Activated naive CD8-positive, alpha-beta T cell treated with anti-CD3 and anti-CD28 coated beads, Interleukin-2, amount 50 U/mL, for 16 hours (primary cell): Measurements from ENCODE around the gene RNFT2.
"Not testable (repeated sequence)": the region's sequence is repeated elsewhere in the genome, so short reads cannot be mapped to it uniquely, and the experiment has no call there.

Source experiments
- DNase-seq: peaks from one replicate; pipeline ENCODE4 v3.0.0-alpha.2; 2020; ENCODE audit warnings: low read depth, low spot score

RNFT2 gene

DNA sequence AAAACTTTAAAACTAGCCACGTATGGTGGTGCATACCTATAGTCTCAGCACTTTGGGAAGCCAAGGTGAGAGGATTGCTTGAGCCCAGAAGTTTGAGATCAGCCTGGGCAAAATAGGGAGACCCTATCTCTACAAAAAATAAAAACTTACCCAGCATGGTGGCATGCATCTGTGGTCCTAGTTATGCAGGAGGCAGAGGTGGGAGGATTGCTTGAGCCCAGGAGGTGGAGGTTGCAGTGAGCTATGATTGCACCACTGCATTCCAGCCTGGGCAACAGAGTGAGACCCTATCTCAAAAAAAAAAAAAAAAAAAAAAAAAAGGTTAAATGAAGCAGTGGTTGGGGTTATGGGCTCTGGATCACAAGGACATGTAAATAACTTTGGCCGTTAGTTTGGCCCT lies 4.7 kb downstream of the RNFT2 start:
- not testable (repeated sequence) for DNase-seq

DNA sequence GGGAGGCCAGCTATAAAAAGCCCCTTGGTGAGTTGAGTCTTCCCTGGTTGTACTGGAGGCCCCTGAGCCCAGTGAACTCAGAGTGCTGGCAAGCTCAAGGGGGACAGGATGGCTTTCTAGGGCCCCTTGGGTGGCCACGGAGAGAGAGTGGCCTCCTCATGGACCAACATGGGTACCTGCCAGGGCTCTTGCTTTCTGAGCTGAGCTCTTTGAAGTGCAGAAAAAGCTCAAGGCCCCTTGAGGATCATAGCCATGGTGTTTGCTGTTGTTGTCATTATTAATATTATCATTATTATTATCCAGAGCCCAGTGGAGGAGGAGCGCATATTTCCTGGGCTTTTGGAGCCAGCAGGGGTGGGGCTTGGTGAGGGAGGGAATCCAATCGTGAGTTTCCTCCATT lies 6.7 kb downstream of the RNFT2 start:
- DNase-seq: no peak

DNA sequence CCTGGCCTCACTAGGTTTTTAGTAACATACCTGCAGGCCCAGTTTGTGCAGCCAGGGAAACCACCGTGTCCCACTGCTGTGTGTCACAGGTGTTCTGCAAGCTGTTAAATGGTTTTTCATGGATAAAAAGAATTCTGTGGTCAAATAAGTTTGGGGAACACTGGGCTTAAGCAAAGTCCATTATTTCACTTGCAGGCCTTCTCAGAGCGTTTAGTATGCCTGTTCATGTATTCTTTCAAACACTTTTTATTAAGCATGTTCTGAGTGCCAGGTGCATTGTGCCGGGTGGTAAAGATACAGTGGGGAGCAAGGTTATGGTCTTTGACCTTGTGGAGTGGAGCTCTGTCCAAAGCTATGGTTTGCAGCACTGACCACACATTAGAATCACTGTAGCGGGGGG lies 7.4 kb downstream of the RNFT2 start:
- no peak for DNase-seq

DNA sequence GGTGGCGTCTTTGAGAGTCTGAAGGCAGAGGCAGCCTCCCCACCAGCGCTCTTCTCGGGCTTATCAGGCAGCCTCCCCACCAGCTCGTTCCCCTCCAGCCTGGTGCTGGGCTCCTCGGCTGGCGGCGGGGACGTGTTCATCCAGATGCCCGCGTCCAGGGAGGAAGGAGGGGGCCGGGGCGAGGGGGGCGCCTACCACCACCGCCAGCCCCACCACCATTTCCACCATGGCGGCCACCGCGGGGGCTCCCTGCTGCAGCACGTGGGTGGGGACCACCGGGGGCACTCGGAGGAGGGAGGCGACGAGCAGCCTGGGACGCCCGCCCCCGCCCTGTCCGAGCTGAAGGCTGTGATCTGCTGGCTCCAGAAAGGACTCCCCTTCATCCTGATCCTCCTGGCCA lies 11.8 kb downstream of the RNFT2 start:
- DNase-seq: no peak

DNA sequence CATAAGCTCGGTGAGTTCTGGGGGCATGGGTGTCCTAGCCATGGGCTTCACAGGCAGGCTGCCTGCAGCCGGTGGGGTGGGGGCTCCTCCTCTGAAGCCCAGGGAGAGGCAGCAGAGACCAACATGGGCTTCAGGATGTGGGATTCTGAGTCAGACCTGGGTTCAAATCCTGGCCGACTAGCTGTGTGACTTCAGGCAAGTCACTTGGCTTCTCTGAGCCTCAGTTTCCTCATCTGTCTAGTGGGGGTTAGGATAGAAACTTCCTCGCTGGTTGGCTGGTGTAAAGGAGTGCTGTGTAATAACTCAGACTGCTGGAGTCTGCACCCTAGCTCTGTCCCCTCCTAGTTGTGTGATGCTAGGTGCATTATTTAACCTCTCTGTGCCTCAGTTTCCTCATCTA lies 12.2 kb downstream of the RNFT2 start:
- DNase-seq: no peak

DNA sequence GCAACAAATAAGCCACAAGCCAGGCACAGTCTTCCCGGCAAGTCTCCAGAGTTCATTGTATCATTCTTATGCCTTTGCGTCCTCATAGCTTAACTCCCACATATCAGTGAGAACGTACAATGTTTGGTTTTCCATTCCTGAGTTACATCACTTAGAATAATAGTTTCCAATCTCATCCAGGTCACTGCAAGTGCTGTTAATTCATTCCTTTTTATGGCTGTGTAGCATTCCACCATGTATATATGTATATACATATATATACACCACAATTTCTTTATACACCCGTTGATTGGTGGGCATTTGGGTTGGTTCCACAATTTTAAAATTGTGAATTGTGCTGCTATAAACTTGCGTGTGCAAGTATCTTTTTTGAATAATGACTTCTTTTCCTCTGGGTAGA lies 16.0 kb downstream of the RNFT2 start:
- not testable (repeated sequence) for DNase-seq

DNA sequence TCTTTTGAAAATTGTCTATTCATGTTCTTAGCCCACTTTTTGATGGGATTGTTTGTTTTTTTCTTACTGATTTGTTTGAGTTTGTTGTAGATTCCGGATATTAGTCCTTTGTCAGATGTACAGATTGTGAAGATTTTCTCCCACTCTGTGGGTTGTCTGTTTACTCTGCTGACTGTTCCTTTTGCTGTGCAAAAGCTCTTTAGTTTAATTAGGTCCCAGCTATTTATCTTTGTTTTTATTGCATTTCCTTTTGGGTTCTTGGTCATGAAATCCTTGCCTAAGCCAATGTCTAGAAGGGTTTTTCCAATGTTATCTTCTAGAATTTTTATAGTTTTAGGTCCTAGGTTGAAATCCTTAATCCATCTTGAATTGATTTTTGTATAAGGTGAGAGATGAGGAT lies 16.7 kb downstream of the RNFT2 start:
- DNase-seq: not testable (repeated sequence)

DNA sequence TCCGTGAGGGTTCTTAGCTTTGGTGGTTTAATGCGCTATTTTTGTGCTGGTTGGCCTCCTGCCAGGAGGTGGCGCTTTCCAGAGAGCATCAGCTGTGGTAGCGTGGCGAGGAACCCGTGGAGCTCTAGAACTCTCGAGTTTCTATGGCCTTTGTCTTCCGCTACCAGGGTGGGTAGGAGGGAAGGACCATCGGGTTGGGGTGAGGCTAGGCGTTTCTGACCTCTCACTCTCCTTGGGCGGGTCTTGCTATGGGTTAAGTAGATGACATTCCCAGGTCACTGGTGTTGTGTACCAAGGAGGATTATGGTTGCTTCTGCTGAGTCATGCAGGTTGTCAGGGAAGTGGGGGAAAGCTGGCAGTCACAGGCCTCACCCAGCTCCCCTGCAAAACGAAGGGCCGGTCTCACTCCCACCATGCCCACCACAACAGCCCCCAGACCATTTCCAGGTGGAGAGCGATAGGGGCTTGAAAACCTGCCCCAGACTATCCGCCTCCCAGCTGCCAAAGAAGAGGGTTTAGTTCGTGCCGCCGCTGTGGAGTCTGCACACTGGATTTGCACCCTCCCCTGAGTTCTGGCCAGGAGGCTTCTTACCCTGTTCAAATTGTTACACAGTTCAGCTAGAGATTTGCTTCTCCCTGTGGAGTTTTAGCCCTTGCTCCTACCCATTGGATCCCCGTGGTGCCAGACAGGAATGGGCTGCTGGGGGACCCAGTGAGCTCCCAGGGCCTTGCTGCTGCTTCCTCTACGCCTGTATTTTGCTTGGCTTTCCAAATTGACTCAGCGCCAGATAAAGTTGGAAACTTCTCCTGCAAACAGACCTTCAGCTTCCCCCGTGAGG lies 21.9 kb downstream of the RNFT2 start:
- no peak for DNase-seq

DNA sequence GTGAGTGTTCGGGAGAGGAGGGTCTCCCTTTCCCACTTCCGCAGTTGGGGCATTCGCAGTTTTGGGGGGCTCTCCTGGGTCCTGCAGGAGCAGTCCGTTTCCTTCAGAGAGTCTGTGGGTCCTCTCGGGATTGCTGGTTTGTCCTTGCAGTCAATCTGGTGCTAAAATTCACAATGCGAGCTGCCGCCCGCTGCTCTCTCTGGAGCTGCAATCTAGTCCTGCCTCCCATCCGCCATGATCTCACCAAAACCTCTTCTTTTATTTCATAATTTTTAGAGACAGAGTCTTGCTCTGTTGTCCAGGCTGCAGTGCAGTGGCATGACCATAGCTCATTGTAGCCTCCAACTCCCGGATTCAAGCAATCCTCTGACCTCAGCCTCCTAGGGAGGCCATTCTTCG lies 22.5 kb downstream of the RNFT2 start:
- DNase-seq: no peak

DNA sequence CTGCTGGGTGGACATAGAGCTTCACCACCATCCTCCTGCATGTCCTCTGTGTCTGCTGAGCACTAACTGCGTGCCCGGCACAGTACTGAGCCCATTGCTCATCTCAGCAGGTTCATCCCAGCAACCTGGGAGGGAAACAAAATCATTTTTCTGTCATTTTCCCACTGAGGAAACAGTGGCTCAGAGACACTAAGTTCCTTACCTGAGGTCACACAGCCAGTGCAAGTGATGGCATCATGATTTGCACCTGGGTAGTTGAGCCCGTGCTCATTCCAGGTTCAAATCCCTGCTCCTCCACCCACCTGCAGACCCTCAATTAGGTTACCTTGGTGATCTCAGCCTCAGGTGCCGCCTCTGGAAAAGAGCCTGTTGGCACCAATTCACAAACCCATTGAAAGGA lies 23.4 kb downstream of the RNFT2 start:
- no peak for DNase-seq

DNA sequence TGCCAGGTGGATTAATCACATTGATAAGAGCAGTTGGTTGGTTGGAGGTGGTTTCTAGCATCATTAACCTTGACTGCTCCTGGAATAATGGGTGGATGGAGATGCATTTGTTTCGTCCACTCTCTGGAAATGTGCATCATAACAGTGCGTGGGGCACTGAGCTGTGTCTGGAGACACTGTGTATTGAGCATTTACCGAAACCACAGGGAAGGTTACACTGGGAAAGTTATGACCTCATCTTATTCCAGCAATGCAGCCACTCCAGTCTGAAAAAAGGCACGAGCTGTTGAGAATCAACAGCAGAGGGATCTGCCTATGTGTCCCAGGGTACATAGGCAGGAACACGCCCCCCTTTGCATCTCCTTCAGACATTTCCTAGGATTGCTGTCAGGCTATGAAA lies 27.2 kb downstream of the RNFT2 start:
- DNase-seq: no peak

DNA sequence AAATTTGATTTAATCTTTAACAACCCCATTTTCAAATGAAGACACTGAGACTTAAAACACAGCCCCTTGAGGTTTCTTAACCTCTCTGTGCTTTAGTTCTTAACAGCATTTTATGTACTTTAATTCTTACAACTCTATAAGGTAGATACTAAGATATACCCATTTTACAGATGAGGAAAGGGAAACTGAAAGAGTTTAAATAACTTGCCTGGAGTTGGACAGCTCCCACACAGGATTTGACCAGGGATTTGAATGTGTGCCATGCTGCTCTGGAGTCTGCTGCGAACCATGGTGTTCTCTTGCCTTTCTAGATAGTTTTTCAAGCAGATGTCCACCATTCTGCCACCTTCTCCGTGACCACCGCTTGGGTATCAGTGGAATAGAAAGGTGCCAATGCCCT lies 28.2 kb downstream of the RNFT2 start:
- no peak for DNase-seq

DNA sequence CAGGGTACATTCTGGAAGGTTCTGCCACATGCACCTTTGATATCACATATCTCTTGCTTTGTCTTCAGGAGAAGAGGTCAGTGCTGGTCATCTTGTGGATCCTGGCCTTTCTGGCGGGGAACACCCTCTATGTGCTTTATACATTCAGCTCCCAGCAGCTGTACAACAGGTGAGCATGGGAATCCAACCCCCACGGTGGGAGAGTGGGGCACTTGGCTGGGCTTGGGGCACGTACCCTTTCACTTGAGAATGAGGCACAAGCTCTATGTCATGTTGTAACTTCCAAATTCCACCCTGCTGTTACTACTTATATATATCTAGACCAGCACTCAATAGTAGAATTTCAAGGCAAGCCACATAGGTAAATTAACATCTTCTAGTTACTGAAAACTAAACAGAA lies 28.6 kb downstream of the RNFT2 start:
- no peak for DNase-seq

DNA sequence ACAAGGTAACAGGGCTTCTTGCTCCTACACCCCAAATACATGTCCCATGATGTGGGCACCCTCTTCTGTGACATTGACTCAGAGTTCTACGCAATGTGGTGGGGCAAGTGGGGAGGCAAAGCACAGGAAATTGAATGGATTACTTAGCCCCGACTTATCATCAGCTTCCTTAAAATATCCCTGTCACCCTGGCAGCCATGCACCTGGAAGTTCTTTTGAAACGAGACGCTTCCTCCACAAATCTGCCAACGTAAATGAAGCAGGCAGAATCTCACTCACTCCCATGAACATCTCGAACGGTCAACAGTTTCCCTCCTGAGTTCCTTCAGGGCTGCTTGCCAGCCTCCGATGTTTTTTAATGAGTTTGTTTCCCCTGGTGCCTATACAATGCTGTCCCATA lies 33.5 kb downstream of the RNFT2 start:
- DNase-seq: no peak

DNA sequence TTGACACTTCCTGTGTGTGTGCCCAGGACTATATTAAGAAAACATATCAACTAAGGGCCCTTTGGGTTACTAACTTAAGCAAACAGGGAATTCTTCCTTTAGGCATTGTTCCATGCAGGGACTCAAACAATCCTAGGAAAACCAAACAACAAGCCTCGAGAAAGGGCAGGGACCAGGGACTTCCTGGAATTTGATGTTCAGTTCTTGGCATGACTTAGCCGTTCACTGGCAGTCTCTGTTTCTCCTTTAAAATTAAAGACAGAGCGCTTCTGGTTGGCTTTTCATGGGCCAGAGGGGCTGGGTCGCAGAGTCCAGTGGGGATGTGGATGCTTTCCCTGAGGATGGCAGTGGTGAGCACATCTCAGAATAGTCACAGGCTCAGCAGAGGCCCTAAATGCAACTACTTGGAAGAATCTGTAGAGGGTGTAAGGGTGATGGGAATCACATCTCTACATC lies 35.2 kb downstream of the RNFT2 start:
- no peak for DNase-seq

DNA sequence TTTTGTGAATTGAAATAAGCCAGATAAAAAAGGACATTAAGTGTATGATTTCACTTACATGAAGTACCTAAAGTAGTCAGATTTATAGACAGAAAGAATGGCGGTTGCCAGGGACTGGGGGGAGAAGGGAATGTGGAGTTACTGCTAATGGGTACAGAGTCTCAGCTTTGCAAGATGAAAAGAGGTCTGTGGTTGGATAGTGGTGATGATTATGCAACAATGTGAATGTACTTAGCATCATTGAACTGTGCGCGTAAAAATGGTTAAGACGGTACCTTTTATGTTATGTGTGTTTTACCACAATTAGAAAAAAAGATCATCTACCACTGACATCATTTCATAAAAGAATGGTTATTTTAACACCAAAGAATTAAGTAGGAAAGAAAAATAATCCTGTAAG lies 35.9 kb downstream of the RNFT2 start:
- DNase-seq: no peak

DNA sequence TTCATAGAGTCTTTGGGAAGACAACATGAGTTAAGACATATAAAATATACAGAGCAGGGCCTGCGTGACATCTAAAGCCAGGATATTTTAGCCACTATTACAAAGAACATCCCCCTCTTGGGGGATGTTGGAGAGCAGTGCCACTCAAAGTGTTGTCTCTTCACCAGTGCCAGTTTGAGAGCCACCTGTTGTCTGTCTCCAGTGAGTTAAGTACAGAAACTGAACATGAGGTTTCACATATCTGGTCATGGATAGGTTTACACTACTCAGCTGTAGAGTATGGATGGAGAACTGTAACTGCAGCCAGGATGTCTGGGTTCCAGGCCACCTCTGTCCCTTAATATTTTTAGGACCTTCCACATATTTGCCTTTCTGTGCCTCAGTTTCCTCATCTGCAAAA lies 39.1 kb downstream of the RNFT2 start:
- no peak for DNase-seq

DNA sequence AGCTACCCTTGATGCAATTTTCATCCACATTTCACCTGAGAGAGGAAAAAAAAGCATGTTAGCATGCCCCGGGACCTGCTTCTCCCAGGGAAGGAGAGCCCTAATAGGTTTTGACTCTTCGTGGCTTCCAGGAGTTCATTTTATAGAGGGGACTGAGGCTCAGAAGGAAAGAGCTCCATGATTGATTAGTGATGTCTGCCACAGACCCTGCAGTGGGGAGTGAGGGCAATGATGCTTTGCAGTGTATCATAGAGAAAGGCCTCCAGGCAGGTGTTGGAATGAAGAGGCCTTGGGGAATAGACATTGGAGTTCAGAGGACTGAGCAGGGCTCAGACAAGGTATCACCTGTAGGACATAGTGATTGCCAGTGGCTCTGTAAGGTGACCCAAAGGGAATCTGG lies 41.5 kb downstream of the RNFT2 start:
- DNase-seq: no peak

DNA sequence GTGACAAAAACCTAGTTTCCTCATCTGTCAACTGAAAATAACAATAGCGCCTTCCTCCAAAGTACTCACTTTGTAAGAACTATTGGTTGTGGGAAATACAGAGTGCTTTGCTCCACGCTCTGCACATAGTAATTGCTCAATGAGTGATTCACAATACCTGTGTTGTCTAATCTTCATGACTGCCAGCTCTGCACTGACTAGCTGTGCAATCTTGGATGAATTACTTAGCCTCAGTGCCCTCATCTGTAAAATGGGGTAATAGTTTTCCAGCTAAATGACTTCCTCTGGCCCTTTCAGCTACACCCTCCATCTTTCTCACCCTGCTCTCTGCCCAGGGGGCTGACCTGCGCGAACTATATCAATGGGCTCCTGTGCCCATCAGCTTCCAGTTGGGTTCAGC lies 42.8 kb downstream of the RNFT2 start:
- DNase-seq: no peak

DNA sequence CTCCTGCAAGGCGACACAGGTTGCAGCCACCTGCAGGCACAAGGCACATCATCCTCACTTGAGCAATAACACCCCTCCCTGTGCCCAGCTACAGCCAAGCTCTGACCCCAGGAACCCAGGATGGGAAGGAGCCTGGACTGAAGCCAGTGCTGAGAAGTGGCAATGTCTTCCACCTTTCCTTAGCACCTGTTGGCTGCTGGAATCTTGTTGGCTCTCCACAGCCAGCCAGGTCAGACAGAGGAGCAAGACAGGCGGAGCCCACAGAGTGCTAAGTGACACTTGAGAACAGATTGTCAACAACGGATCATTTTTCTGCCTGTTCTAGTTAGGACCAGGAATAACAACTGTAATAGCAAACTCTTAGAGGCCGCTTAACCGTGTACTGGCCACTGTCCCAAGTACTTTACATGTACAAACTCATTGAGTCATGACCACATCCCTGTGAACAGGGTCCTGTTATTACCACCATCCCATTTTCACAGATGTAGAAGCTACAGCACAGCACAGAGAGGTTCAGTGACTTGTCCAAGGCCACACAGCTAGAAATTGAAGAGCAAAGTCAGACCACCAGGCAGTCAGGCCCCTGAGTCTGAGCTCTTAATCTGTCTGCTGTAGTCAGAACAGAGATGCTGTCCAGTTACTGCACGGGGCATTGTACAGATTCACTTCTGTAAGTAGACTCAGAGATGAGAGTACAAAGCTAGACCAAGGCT lies 45.6 kb downstream of the RNFT2 start:
- DNase-seq: no peak

DNA sequence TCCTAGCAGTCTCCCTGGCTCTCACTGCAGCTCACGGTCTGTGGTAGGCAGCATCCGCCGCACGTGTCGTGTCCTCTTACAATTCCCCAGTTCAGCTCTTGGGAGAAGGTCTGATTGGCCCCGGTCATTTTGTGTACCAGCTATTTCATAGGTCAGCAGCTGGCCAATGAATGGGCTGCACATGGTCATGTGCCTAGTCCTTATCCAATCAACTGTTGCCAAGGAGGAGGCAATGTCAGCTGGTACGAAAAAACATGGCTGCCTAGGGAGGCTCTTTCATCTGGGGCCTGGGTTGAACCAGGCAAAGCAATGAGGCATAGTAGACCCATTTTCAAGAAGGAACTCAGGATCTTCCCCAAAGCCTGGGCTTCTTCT lies 46.1 kb downstream of the RNFT2 start:
- DNase-seq: no peak

DNA sequence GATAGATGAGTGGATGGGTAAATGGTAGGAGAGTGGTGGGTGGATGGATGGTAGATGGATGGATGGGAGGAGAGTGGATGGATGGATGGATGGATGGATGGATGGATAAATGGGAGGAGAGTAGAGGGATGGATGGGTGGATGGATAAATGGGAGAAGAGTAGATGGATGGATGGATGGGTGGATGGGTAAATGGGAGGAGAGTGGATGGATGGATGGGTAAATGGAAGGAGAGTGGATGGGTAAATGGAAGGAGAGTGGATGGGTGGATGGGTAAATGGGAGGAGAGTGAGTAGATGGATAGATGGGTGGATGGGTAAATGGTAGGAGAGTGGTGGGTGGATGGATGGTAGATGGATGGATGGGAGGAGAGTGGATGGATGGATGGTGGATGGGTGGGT lies 51.4 kb downstream of the RNFT2 start:
- DNase-seq: not testable (repeated sequence)

DNA sequence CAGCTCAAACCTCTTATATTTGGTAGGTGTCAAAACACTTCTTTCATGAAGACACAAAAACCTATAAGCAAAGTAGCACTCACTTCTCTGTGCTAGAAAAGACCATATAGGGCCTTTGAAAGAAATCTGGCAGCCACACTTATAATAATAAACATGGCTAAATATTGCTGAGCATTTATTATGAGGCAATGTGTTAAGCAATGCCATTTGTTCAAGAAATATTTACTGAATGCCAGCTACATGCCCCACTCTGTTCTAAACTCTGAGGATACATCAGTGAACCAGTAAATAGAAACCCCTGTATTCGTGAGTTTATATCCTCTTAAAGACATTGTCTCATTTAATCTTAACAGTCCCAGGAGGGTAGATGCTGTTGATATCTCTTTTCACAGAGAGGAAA lies 52.0 kb downstream of the RNFT2 start:
- DNase-seq: no peak
